Endothelial cell of umbilical vein (primary cell): ENCODE results near the gene ABTB2. TPM values are rescaled to one million over a fixed set of nuclear protein-coding genes. Genes with fewer than 3 reads are reported as not detected.
A peak's percentile ranks its signal among the peaks of the same experiment; 100 is the strongest.

Experiments
- BruUV-seq: library from RNA; stranded (reverse); fragments of 400-500 nt; replicated peaks from 2 replicates; lab custom pipeline; 2021; lab: Mats Ljungman, UMichigan
- CTCF ChIA-PET: fragments of 300-600, 350-600 bp; sonication (Branson Sonifier 250); formaldehyde crosslinking; loops from one replicate; lab custom pipeline; 2021; ENCODE audit warnings: antibody characterized with exemption, inconsistent platforms; lab: Charles Lee
- POLR2A ChIA-PET: fragments of 300-600, 350-600 bp; sonication (Branson Sonifier 250); formaldehyde crosslinking; loops from one replicate; lab custom pipeline; 2021; ENCODE audit warnings: antibody characterized with exemption, inconsistent platforms; lab: Charles Lee
- DNase-seq: peaks from one replicate; pipeline ENCODE4 v3.0.0-alpha.2; 2011; ENCODE audit warnings: low read depth, low spot score
- FAIRE-seq: peaks from 2 replicates; lab custom pipeline; 2011; peaks lifted over from hg19 to GRCh38; lab: Jason Lieb, UNC
- H2AFZ ChIP-seq: 2 replicates; pipeline ENCODE4 v1.6.0; 2012; ENCODE audit warnings: low read depth, low read length, control low read depth, inconsistent platforms
- H3K27ac ChIP-seq: 2 replicates; pipeline ENCODE4 v1.5.1; 2011; ENCODE audit warnings: low read depth, mild to moderate bottlenecking, control low read depth, low read length, moderate library complexity; ENCODE audit not compliant: insufficient read depth
- H3K27me3 ChIP-seq, 2 experiments: 2 replicates each; pipeline versions ENCODE4 v1.6.0 to v1.6.1; 2011; ENCODE audit warnings: low read length in 2 of 2, mixed read lengths in 1 of 2; ENCODE audit not compliant: control insufficient read depth in 2 of 2, insufficient read depth in 2 of 2
- H3K36me3 ChIP-seq, 2 experiments: 2 replicates in 1 of 2; 3 replicates in 1 of 2; pipeline ENCODE4 v1.5.1; 2011; ENCODE audit warnings: low read length in 2 of 2, mild to moderate bottlenecking in 1 of 2, moderate library complexity in 1 of 2; ENCODE audit not compliant: control insufficient read depth in 2 of 2, insufficient read depth in 2 of 2; ENCODE audit errors: extremely low read depth in 1 of 2
- H3K4me1 ChIP-seq: 3 replicates; pipeline ENCODE4 v1.5.1; 2011; ENCODE audit warnings: mild to moderate bottlenecking, low read length; ENCODE audit not compliant: control insufficient read depth, insufficient read depth; ENCODE audit errors: extremely low read depth
- H3K4me2 ChIP-seq: 2 replicates; pipeline ENCODE4 v1.6.1; 2011; ENCODE audit warnings: low read length, control low read depth, mixed read lengths; ENCODE audit not compliant: insufficient read depth
- H3K4me3 ChIP-seq, 3 experiments: fragments of 200-600 bp in 1 of 3; sonication (generic), shearing (Covaris generic) in 1 of 3; replicated peaks in 1 of 3; 2 replicates each; pipeline ENCODE4 v1.5.1; 2011 to 2016; ENCODE audit warnings: control low read depth in 3 of 3, low read length in 3 of 3, mild to moderate bottlenecking in 2 of 3, inconsistent platforms in 1 of 3, low read depth in 1 of 3, moderate library complexity in 1 of 3; ENCODE audit not compliant: insufficient read depth in 1 of 3
- H3K79me2 ChIP-seq: 2 replicates; pipeline ENCODE4 v1.6.0; 2012; ENCODE audit warnings: low read length, inconsistent platforms; ENCODE audit not compliant: control insufficient read depth, insufficient read depth
- H3K9ac ChIP-seq: replicated peaks from 2 replicates; pipeline ENCODE3; 2011; ENCODE audit warnings: low read length, control low read depth; ENCODE audit not compliant: insufficient read depth; ENCODE audit errors: extremely low read depth
- H3K9me1 ChIP-seq: replicated peaks from 3 replicates; pipeline ENCODE4 v1.6.0; 2011; ENCODE audit warnings: mild to moderate bottlenecking, low read length; ENCODE audit not compliant: control insufficient read depth, insufficient read depth; ENCODE audit errors: extremely low read depth
- H3K9me3 ChIP-seq: replicated peaks from 2 replicates; pipeline ENCODE4 v1.5.1; 2012; ENCODE audit warnings: low read length, inconsistent platforms; ENCODE audit not compliant: control insufficient read depth, insufficient read depth
- H4K20me1 ChIP-seq: replicated peaks from 2 replicates; pipeline ENCODE3; 2011; ENCODE audit warnings: mild to moderate bottlenecking, low read length; ENCODE audit not compliant: control insufficient read depth, insufficient read depth; ENCODE audit errors: extremely low read depth
- EZH2 ChIP-seq: IDR thresholded peaks from 2 replicates; pipeline ENCODE4 v1.6.1; 2012; ENCODE audit warnings: borderline replicate concordance, low read depth, mild to moderate bottlenecking, moderate library complexity, low read length, inconsistent platforms; ENCODE audit not compliant: severe bottlenecking
- FOS ChIP-seq: IDR thresholded peaks from 2 replicates; pipeline ENCODE4 v1.6.1; 2011; ENCODE audit warnings: mild to moderate bottlenecking, low read length, moderate library complexity, borderline replicate concordance; ENCODE audit not compliant: insufficient read depth
- GATA2 ChIP-seq: IDR thresholded peaks from 2 replicates; pipeline ENCODE4 v1.7.0; 2011; ENCODE audit warnings: low read depth, mild to moderate bottlenecking, moderate library complexity, mixed read lengths, low read length; ENCODE audit not compliant: insufficient read length, insufficient read depth
- JUN ChIP-seq: IDR thresholded peaks from 2 replicates; pipeline ENCODE4 v1.6.1; 2011; ENCODE audit warnings: borderline replicate concordance, low read depth; ENCODE audit not compliant: insufficient read length, insufficient read depth
- MYC ChIP-seq: IDR thresholded peaks from one replicate; pipeline ENCODE4 v1.6.1; 2011; ENCODE audit warnings: mild to moderate bottlenecking, low read depth, low read length
- POLR2A ChIP-seq: IDR thresholded peaks from 2 replicates; pipeline ENCODE4 v1.6.1; 2012; ENCODE audit warnings: low read depth, mild to moderate bottlenecking, control low read depth, low read length
- POLR2AphosphoS5 ChIP-seq: IDR thresholded peaks from 2 replicates; pipeline ENCODE4 v1.6.1; 2012; ENCODE audit warnings: low read depth, mild to moderate bottlenecking, control low read depth, low read length, moderate library complexity; ENCODE audit not compliant: insufficient read depth
- dilution Hi-C: fragments of 300-500 bp; cut with MboI; formaldehyde crosslinking; loops from one replicate; pipeline ENCODE4 v1.15.0; 2019; ENCODE audit warnings: low sequenced_read_pairs; ENCODE audit not compliant: extremely low pct_ligation_motif_present
- intact Hi-C: fragments of 100-400 bp; cut with micrococcal nuclease; formaldehyde crosslinking; loops from one replicate; pipeline ENCODE4 v1.10.0; 2022
- polyA plus RNA-seq, 4 experiments: library from polyadenylated mRNA; depleted of rRNA in 3 of 4; stranded (reverse) in 3 of 4; unstranded in 1 of 4; fragments of >200 nt; gene quantifications; 2 replicates each; pipeline versions ENCODE4 v1.2.1 to v1.2.3, GENCODE V29; 2011 to 2012; ENCODE audit warnings: missing spikeins in 1 of 4
- total RNA-seq: library from RNA; stranded (reverse); gene quantifications from 2 replicates; pipeline ENCODE4 v1.2.3, GENCODE V29; 2021
- TF ChIP-seq, protein P1 (sequence below), 2 donors: IDR thresholded peaks; 1 replicate in 1 of 2; 2 replicates in 1 of 2; pipeline ENCODE4 v1.5.1; 2011; ENCODE audit warnings: low read length in 2 of 2, mild to moderate bottlenecking in 2 of 2, moderate library complexity in 2 of 2, control low read depth in 1 of 2, inconsistent platforms in 1 of 2, low read depth in 1 of 2; ENCODE audit not compliant: insufficient read depth in 1 of 2; ENCODE audit errors: extremely low read depth in 1 of 2
- TF ChIP-seq, protein P2 (sequence below): IDR thresholded peaks from 2 replicates; pipeline ENCODE4 v1.6.1; 2011; ENCODE audit not compliant: insufficient read depth, insufficient read length

ABTB2 gene
- total and polyA plus RNA-seq, 2 donors (not counting 3 experiments of a cell fraction or from before 2014, with no cell fraction given), result 0.11 to 0.14 TPM

DNA sequence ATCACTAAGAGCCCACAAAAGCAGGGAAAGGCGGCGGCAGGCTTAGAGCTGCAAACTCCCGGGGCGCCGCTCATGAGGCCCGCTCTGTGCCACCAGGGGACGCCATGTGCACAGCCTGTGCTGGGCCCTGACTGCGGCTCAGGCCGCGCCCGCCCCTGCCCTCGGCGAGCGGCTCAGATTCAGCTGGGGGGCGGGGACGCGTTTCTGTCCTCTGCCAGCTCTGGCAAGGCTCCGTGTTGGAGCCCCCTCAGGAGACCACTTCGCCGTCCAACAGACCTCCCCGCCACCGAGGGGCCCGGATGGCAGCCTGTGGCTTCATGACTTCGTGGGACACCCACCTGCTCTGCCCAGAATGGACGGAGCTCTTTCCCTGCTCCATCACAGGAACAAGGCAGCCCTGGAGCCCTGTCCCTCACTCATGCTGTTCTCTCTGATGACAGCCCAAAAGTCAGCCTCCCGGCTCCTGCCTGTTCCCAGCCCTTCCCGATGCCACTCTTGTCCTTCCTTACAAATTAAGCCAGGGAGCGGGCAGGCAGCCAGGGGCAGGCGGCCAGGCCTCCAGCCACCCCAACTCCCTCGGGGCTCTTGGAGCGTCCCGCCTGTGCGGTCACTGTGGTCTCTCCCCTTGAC, 183.3 kb downstream of the ABTB2 start:
- H2AFZ ChIP-seq, result peak overlapping the region; percentile 28
- no peaks in the 10 kb centered on the region for H4K20me1 ChIP-seq
- no peak overlapping the region for H3K27ac ChIP-seq
- FAIRE-seq (peak; percentile 74), DNase-seq (peak; percentile 55)
- CTCF ChIA-PET, result interaction anchor here (0.6 to 4.1 kb wide), 45 partner anchors 8 to 1217 kb away, joined by 3 to 97 read pairs (median 5); partner anchors contain the start of genes ABTB2 and CAT
- peaks cover 3% of the 10 kb centered on the region for H3K4me1 ChIP-seq
- no TSS peak for BruUV-seq
- peaks cover 3 to 5% of the 10 kb centered on the region in 2 experiments for H3K27me3 ChIP-seq
- no peak overlapping the region for H3K4me3 ChIP-seq
- H3K9ac ChIP-seq, result no peak overlapping the region
- no peaks in the 10 kb centered on the region for H3K9me3 ChIP-seq
- no peaks in the 10 kb centered on the region for H3K79me2 ChIP-seq
- no peaks in the 10 kb centered on the region for H3K36me3 ChIP-seq
- POLR2A ChIA-PET, result interaction anchor here (0.7 to 1.1 kb wide), 2 partner anchors 183 to 481 kb away, joined by 4 to 6 read pairs; partner anchors contain the start of gene ABTB2
- TF ChIP-seq MYC, result no peak
- TF ChIP-seq, protein P1, sequence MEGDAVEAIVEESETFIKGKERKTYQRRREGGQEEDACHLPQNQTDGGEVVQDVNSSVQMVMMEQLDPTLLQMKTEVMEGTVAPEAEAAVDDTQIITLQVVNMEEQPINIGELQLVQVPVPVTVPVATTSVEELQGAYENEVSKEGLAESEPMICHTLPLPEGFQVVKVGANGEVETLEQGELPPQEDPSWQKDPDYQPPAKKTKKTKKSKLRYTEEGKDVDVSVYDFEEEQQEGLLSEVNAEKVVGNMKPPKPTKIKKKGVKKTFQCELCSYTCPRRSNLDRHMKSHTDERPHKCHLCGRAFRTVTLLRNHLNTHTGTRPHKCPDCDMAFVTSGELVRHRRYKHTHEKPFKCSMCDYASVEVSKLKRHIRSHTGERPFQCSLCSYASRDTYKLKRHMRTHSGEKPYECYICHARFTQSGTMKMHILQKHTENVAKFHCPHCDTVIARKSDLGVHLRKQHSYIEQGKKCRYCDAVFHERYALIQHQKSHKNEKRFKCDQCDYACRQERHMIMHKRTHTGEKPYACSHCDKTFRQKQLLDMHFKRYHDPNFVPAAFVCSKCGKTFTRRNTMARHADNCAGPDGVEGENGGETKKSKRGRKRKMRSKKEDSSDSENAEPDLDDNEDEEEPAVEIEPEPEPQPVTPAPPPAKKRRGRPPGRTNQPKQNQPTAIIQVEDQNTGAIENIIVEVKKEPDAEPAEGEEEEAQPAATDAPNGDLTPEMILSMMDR (IDR thresholded peaks at IDR 0.05; ENCODE audit: extremely low read depth in 1 of 2, insufficient read depth in 1 of 2, low read depth in 1 of 2, low read length in 2 of 2), result peak; percentile 78 to 99
- intact Hi-C loops, result loop anchor here (1.0 to 2.0 kb wide), 4 partner anchors 40 to 319 kb away; no protein-coding TSS in a partner anchor
- H3K4me2 ChIP-seq, result no peak overlapping the region
- dilution Hi-C loops, result no loop called here
- no peaks in the 10 kb centered on the region for H3K9me1 ChIP-seq

DNA sequence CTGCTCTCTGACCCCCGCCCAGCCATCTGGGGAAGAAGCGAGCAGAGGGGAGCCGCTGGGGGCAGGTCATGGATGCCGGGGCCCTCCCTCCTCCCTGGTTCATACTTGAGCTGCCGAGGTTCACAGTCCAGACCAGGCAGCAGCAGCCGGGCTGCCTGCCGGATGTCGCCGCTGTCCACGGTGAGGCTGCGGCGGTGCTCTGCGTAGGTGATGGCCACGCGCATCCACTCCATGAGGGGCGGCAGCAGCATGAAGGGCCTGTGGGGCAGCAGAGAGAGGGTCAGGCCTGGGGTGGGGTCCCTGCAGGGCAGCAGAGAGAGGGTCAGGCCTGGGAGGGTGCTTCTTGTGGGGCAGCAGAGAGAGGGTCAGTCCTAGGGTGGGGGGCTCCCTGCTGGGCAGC, 184.8 kb downstream of the ABTB2 start:
- Histone ChIP-seq H4K20me1 (no peaks in the 10 kb centered on the region), H2AFZ (no peak overlapping the region), H3K27me3 (peaks cover 3 to 5% of the 10 kb centered on the region in 2 experiments), H3K9me3 (no peaks in the 10 kb centered on the region), H3K4me1 (peaks cover 3% of the 10 kb centered on the region), H3K27ac (no peak overlapping the region), H3K9ac (no peak overlapping the region), H3K9me1 (no peaks in the 10 kb centered on the region), H3K79me2 (no peaks in the 10 kb centered on the region), H3K4me3 (no peak overlapping the region), H3K36me3 (no peaks in the 10 kb centered on the region), H3K4me2 (no peak overlapping the region)
- FAIRE-seq (no peak), DNase-seq (no peak)
- POLR2A ChIA-PET, result no interaction called here
- TF ChIP-seq JUN, result no peak
- TF ChIP-seq POLR2A, result no peak
- no peak for TF ChIP-seq MYC
- TF ChIP-seq FOS, result no peak
- TF ChIP-seq, protein P2, sequence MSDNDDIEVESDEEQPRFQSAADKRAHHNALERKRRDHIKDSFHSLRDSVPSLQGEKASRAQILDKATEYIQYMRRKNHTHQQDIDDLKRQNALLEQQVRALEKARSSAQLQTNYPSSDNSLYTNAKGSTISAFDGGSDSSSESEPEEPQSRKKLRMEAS, result no peak
- no peak for TF ChIP-seq EZH2
- no peak for TF ChIP-seq GATA2
- no peak for TF ChIP-seq POLR2AphosphoS5
- TF ChIP-seq, protein P1 (IDR thresholded peaks at IDR 0.05; ENCODE audit: extremely low read depth in 1 of 2, insufficient read depth in 1 of 2, low read depth in 1 of 2, low read length in 2 of 2), result no peak
- dilution Hi-C loops (no loop called here), intact Hi-C loops (no loop called here)
- CTCF ChIA-PET, result interaction anchor here (1.5 to 4.1 kb wide), 3 partner anchors 10 to 320 kb away, joined by 3 to 97 read pairs (median 12); partner anchors contain the start of gene ABTB2
- BruUV-seq, result no TSS peak
